ENCODE results near the gene SMTNL1. TPM values are rescaled to one million over a fixed set of nuclear protein-coding genes. Genes with fewer than 3 reads are reported as not detected.

Gene SMTNL1
- total and polyA plus RNA-seq, 9 of the 15 experiments (the other 6 are each of a cell fraction or from before 2014, with no cell fraction given): not detected

DNA sequence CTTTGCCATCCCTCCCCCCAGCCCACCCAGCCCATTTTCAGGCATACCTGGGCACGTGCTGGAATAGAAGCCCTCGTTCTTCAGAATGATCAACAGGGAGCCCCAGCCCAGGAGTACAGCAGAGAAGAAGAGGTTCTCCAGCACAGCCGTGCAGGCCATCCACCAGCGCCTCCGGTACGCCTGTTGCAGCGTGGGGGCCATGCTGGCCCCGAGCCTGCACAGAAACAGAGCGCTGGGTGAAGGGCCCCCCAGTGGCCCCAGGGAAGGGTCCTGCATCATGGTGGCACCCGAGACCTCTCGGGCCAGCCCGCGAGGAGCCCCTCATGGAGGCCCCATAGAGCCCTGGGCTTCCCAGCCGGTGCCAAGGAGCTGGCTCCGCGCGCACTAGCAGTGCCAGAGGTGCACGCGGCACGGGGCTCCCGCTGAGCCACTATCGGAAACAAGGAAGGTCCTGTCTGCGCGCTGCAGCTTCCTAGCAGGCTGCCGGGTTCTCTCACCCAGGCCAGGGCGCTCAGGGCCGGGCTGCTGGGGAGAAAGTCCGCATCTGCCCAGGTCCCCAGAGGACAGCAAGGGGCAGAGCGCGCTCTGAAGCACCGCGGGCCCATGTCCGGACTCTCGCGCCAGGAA, 23.4 kb upstream of the SMTNL1 start (continued):
- TF ChIP-seq, protein P1, sequence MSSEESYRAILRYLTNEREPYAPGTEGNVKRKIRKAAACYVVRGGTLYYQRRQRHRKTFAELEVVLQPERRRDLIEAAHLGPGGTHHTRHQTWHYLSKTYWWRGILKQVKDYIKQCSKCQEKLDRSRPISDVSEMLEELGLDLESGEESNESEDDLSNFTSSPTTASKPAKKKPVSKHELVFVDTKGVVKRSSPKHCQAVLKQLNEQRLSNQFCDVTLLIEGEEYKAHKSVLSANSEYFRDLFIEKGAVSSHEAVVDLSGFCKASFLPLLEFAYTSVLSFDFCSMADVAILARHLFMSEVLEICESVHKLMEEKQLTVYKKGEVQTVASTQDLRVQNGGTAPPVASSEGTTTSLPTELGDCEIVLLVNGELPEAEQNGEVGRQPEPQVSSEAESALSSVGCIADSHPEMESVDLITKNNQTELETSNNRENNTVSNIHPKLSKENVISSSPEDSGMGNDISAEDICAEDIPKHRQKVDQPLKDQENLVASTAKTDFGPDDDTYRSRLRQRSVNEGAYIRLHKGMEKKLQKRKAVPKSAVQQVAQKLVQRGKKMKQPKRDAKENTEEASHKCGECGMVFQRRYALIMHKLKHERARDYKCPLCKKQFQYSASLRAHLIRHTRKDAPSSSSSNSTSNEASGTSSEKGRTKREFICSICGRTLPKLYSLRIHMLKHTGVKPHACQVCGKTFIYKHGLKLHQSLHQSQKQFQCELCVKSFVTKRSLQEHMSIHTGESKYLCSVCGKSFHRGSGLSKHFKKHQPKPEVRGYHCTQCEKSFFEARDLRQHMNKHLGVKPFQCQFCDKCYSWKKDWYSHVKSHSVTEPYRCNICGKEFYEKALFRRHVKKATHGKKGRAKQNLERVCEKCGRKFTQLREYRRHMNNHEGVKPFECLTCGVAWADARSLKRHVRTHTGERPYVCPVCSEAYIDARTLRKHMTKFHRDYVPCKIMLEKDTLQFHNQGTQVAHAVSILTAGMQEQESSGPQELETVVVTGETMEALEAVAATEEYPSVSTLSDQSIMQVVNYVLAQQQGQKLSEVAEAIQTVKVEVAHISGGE (CRISPR knock-in tag; IDR thresholded peaks at IDR 0.05): 0 out of 6 replicates have a peak, but pooled peaks of 1 of the 3 experiments have one; percentile 10
- TF ChIP-seq KDM5B (IDR thresholded peaks at IDR 0.05; ENCODE audit: insufficient replicate concordance, low read depth, low read length) (no peak), LEF1 (IDR thresholded peaks at IDR 0.05) (no peak), ELF2 (CRISPR knock-in tag; IDR thresholded peaks at IDR 0.05) (no peak), HDAC6 (IDR thresholded peaks at IDR 0.05; ENCODE audit: low read depth, low read length) (peak; percentile 31; the same call in 1 of the 2 replicates), CC2D1A (IDR thresholded peaks at IDR 0.05) (no peak), NFATC3 (IDR thresholded peaks at IDR 0.05) (no peak), STAG1 (CRISPR knock-in tag; IDR thresholded peaks at IDR 0.05; ENCODE audit: borderline replicate concordance) (no peak)
- TF ChIP-seq, protein P2, sequence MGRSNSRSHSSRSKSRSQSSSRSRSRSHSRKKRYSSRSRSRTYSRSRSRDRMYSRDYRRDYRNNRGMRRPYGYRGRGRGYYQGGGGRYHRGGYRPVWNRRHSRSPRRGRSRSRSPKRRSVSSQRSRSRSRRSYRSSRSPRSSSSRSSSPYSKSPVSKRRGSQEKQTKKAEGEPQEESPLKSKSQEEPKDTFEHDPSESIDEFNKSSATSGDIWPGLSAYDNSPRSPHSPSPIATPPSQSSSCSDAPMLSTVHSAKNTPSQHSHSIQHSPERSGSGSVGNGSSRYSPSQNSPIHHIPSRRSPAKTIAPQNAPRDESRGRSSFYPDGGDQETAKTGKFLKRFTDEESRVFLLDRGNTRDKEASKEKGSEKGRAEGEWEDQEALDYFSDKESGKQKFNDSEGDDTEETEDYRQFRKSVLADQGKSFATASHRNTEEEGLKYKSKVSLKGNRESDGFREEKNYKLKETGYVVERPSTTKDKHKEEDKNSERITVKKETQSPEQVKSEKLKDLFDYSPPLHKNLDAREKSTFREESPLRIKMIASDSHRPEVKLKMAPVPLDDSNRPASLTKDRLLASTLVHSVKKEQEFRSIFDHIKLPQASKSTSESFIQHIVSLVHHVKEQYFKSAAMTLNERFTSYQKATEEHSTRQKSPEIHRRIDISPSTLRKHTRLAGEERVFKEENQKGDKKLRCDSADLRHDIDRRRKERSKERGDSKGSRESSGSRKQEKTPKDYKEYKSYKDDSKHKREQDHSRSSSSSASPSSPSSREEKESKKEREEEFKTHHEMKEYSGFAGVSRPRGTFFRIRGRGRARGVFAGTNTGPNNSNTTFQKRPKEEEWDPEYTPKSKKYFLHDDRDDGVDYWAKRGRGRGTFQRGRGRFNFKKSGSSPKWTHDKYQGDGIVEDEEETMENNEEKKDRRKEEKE (IDR thresholded peaks at IDR 0.05; ENCODE audit: borderline replicate concordance in 1 of 2, control insufficient read depth in 1 of 2, low read depth in 2 of 2, low read length in 1 of 2): no peak
- TF ChIP-seq, protein P3, sequence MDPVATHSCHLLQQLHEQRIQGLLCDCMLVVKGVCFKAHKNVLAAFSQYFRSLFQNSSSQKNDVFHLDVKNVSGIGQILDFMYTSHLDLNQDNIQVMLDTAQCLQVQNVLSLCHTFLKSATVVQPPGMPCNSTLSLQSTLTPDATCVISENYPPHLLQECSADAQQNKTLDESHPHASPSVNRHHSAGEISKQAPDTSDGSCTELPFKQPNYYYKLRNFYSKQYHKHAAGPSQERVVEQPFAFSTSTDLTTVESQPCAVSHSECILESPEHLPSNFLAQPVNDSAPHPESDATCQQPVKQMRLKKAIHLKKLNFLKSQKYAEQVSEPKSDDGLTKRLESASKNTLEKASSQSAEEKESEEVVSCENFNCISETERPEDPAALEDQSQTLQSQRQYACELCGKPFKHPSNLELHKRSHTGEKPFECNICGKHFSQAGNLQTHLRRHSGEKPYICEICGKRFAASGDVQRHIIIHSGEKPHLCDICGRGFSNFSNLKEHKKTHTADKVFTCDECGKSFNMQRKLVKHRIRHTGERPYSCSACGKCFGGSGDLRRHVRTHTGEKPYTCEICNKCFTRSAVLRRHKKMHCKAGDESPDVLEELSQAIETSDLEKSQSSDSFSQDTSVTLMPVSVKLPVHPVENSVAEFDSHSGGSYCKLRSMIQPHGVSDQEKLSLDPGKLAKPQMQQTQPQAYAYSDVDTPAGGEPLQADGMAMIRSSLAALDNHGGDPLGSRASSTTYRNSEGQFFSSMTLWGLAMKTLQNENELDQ (CRISPR knock-in tag; IDR thresholded peaks at IDR 0.05; ENCODE audit: borderline replicate concordance): no peak
- TF ChIP-seq, protein P4, sequence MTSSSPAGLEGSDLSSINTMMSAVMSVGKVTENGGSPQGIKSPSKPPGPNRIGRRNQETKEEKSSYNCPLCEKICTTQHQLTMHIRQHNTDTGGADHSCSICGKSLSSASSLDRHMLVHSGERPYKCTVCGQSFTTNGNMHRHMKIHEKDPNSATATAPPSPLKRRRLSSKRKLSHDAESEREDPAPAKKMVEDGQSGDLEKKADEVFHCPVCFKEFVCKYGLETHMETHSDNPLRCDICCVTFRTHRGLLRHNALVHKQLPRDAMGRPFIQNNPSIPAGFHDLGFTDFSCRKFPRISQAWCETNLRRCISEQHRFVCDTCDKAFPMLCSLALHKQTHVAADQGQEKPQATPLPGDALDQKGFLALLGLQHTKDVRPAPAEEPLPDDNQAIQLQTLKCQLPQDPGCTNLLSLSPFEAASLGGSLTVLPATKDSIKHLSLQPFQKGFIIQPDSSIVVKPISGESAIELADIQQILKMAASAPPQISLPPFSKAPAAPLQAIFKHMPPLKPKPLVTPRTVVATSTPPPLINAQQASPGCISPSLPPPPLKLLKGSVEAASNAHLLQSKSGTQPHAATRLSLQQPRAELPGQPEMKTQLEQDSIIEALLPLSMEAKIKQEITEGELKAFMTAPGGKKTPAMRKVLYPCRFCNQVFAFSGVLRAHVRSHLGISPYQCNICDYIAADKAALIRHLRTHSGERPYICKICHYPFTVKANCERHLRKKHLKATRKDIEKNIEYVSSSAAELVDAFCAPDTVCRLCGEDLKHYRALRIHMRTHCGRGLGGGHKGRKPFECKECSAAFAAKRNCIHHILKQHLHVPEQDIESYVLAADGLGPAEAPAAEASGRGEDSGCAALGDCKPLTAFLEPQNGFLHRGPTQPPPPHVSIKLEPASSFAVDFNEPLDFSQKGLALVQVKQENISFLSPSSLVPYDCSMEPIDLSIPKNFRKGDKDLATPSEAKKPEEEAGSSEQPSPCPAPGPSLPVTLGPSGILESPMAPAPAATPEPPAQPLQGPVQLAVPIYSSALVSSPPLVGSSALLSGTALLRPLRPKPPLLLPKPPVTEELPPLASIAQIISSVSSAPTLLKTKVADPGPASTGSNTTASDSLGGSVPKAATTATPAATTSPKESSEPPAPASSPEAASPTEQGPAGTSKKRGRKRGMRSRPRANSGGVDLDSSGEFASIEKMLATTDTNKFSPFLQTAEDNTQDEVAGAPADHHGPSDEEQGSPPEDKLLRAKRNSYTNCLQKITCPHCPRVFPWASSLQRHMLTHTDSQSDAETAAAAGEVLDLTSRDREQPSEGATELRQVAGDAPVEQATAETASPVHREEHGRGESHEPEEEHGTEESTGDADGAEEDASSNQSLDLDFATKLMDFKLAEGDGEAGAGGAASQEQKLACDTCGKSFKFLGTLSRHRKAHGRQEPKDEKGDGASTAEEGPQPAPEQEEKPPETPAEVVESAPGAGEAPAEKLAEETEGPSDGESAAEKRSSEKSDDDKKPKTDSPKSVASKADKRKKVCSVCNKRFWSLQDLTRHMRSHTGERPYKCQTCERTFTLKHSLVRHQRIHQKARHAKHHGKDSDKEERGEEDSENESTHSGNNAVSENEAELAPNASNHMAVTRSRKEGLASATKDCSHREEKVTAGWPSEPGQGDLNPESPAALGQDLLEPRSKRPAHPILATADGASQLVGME (CRISPR knock-in tag; IDR thresholded peaks at IDR 0.05): 0 out of 2 replicates have a peak, but pooled peaks have one; percentile 38

All from K562 (cell line).